HG03108 (cell line): ENCODE measurements around the gene SLC39A13.

Source experiments
- ATAC-seq: cut with Tn5 transposase; IDR thresholded peaks from one replicate; pipeline ENCODE4 v1.9.1; 2021; ENCODE audit warnings: moderate library complexity; ENCODE audit not compliant: unreplicated experiment

Gene SLC39A13

GRCh38 chr11:47383071-47383470, 25.3 kb upstream of the SLC39A13 start:
- no peak for ATAC-seq

GRCh38 chr11:47384498-47384897, 23.9 kb upstream of the SLC39A13 start:
- ATAC-seq = no peak

GRCh38 chr11:47387944-47388696, 20.3 kb upstream of the SLC39A13 start:
- ATAC-seq = no peak

GRCh38 chr11:47388697-47389576, 19.5 kb upstream of the SLC39A13 start:
- no peak for ATAC-seq

- ATAC-seq = no peak
Measured at GRCh38 chr11:47389577-47390421, 18.6 kb upstream of the SLC39A13 start.

GRCh38 chr11:47390422-47390760, 18.0 kb upstream of the SLC39A13 start:
- ATAC-seq = no peak

- ATAC-seq = no peak
Measured at GRCh38 chr11:47391077-47391583, 17.3 kb upstream of the SLC39A13 start.

GRCh38 chr11:47391711-47392432, 16.5 kb upstream of the SLC39A13 start:
- no peak for ATAC-seq

- no peak for ATAC-seq
Measured at GRCh38 chr11:47392546-47393162, 15.7 kb upstream of the SLC39A13 start.

- no peak for ATAC-seq
Measured at GRCh38 chr11:47393163-47394049, 15.0 kb upstream of the SLC39A13 start.

- no peak for ATAC-seq
Measured at GRCh38 chr11:47394050-47394321, 14.4 kb upstream of the SLC39A13 start.

- peak; percentile 50 for ATAC-seq
Measured at GRCh38 chr11:47394322-47395222, 13.8 kb upstream of the SLC39A13 start.

- ATAC-seq = peak; percentile 1
Measured at GRCh38 chr11:47395223-47396048, 13.0 kb upstream of the SLC39A13 start.

GRCh38 chr11:47396049-47396320, 12.4 kb upstream of the SLC39A13 start:
- no peak for ATAC-seq

GRCh38 chr11:47398011-47398410, 10.4 kb upstream of the SLC39A13 start:
- ATAC-seq = no peak

GRCh38 chr11:47398551-47398950, 9.8 kb upstream of the SLC39A13 start:
- ATAC-seq = no peak
